Measurements from ENCODE around the gene PKLR.
"Not testable (repeated sequence)": the region's sequence is repeated elsewhere in the genome, so short reads cannot be mapped to it uniquely, and the experiment has no call there.

PKLR gene

DNA sequence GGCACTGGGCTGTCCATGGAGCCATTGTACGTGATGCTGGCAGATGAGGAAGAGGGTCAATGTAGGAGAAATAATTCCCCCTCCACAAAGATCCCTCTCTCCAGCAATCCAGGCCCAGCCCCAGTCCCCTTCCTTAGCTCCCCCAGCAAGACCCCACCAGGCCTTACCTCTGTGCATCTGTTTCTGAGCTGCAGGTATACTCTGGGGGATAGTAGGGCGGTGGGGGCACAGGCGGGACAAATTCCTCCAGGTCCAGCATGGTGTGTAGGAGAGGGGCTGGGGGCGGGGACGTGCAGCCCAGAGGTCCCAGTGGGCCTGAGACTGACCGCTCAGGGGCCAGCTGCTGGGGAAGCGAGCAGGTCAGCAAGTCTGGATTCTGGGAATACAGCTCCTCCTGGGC, 49.7 kb downstream of the PKLR start:
- peak overlapping the region; percentile 10; the same call in 1 of the 2 replicates for H3K27ac ChIP-seq

GRCh38 chr1:155250633-155251449, 50.4 kb downstream of the PKLR start:
- peak; percentile 99 for TF ChIP-seq CTCF (conservative IDR thresholded peaks at IDR 0.05)
- H3K27ac ChIP-seq = peak overlapping the region; percentile 10; the same call in 1 of the 2 replicates

More for the DNA sequence above, 49.7 kb downstream of the PKLR start:
- no peak for TF ChIP-seq CTCF (conservative IDR thresholded peaks at IDR 0.05)

GRCh38 chr1:155250246-155250632, 51.0 kb downstream of the PKLR start:
- TF ChIP-seq CTCF (conservative IDR thresholded peaks at IDR 0.05) = no peak
- H3K27ac ChIP-seq = peak overlapping the region; percentile 10; the same call in 1 of the 2 replicates

DNA sequence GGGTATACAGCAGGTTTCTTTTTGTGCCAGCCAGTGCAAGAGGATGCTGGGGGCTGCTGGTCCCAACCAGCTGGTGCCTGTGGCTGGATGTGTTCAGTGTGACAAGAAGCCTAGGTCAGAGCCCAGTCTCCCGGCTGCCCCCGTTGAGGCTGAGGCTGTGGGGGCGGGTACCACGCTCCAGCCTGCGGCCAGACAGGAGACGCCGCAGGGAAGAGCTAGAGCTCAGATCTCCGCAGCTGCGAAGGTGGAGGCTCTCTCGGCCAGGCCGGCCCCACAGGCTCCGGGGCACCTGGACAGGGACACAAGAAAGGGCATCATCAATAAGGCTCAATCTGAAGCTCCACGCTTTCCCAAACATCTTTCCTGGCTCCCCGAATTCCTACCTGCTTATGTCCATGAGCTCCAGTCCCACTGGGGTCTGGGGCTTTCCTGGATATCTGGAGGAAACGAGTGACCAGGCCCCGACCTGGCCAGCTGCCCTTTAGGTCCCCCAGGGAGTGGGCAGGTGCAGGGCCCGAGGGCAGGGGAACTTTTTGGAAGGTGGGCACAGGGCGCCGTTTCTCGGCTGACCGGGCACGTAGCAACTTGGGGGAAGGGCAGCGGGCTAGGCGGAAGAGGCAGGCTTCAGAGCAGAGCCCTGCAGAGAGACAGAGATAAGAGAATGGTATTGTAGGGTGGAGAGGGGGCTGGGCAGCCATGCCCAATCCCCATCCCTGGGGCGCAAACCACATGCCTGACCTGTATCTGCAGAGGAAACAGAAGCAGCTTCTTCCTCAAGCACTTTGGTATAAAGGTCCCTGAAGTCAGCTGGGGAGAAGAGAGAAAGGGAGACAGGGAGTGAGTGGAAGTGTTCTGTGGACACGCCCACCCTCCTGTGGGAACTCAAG, 53.3 kb downstream of the PKLR start:
- no peak overlapping the region for H3K27ac ChIP-seq
- no peak for TF ChIP-seq CTCF (conservative IDR thresholded peaks at IDR 0.05)

GRCh38 chr1:155246796-155247195, 54.4 kb downstream of the PKLR start:
- H3K27ac ChIP-seq = not testable (repeated sequence)

DNA sequence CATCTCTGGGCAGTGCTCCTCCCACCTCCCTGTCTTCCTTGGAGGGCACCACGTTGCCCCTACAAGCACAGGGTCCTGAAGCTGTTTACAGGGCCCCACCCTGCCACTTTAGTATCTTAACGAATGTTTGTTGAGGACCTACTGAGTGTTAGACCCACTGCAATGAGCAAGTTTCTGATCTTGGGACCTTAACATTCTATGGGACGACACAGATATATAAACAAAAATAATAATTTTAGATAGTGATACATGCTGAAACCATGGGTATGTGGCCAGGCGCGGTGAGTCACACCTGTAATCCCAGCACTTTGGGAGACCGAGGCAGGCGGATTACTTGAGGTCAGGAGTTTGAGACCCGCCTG, 56.1 kb downstream of the PKLR start:
- TF ChIP-seq CTCF (conservative IDR thresholded peaks at IDR 0.05) = no peak
- H3K27ac ChIP-seq = peak overlapping the region; percentile 72

DNA sequence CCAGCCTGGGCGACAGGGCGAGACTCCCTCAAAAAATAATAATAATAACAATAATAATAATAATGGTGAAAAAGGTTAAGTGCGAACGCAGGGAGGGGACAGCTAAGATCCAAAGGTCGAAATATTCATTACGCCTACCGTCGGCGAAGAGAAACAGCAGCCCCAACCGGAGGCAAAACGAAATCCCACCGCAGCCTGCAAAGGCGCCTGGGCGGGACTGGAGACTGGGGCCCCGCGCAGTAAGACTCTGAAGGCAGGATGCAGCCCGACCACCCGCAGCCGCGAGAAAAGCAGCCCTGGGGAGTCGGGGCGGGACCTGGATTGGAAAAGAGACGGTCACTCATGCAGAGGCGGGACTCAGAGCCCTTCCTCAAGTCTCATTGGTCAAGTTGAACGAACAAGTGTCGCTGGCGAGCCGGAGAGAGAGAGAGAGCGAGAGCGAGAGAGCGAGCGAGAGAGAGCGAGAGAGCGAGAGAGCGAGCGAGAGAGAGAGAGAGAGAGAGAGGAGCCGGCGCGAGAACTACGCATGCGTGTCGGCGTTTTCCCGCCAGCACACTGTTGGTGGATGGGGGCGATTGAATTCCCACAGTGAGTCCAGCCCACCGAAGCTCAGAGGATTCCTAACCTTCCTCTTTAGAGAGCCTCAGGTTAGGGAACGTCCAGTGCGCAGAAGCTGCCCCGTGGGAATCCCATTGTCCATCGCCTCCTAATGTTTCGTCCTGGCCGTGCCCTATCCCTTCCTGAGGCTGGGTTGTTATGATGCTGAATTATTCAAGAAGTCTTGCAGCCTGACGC, 56.7 kb downstream of the PKLR start:
- peak overlapping the region; percentile 72 for H3K27ac ChIP-seq
- no peak; the same call in 1 of the 2 replicates for TF ChIP-seq CTCF (conservative IDR thresholded peaks at IDR 0.05)

Data from VCaP (cell line).